ENCODE results near the gene SENP6. TPM values are rescaled to one million over a fixed set of nuclear protein-coding genes. Genes with fewer than 3 reads are reported as not detected.
A peak's percentile ranks its signal among the peaks of the same experiment; 100 is the strongest.

Gene SENP6
- total and polyA plus RNA-seq, 9 of the 15 experiments (the other 6 are each of a cell fraction or from before 2014, with no cell fraction given), result 11.1 to 79.4 (median 46.8) TPM

GRCh38 chr6:75601304-75602245 is at the start of gene SENP6 (continued):
- TF ChIP-seq REST (IDR thresholded peaks at IDR 0.05; ENCODE audit: borderline replicate concordance) (no peak), REST (CRISPR knock-in tag; IDR thresholded peaks at IDR 0.05; ENCODE audit: low read depth) (no peak), E2F5 (CRISPR knock-in tag; IDR thresholded peaks at IDR 0.05) (no peak), ZBTB33 (CRISPR knock-in tag; IDR thresholded peaks at IDR 0.05) (peak; percentile 47; the same call in 1 of the 2 replicates), HDAC3 (IDR thresholded peaks at IDR 0.05; ENCODE audit: borderline replicate concordance, partially characterized antibody) (no peak), XRCC4 (IDR thresholded peaks at IDR 0.05; ENCODE audit: extremely low read depth, insufficient read depth, insufficient read length) (no peak), DLX4 (CRISPR knock-in tag; IDR thresholded peaks at IDR 0.05) (no peak), NFRKB (IDR thresholded peaks at IDR 0.05; ENCODE audit: low read depth) (no peak)
- TF ChIP-seq, protein P1, sequence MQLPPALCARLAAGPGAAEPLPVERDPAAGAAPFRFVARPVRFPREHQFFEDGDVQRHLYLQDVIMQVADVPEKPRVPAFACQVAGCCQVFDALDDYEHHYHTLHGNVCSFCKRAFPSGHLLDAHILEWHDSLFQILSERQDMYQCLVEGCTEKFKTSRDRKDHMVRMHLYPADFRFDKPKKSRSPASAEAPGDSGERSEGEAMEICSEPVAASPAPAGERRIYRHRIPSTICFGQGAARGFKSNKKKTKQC (CRISPR knock-in tag; IDR thresholded peaks at IDR 0.05), result peak; percentile 86
- TF ChIP-seq, protein P2, sequence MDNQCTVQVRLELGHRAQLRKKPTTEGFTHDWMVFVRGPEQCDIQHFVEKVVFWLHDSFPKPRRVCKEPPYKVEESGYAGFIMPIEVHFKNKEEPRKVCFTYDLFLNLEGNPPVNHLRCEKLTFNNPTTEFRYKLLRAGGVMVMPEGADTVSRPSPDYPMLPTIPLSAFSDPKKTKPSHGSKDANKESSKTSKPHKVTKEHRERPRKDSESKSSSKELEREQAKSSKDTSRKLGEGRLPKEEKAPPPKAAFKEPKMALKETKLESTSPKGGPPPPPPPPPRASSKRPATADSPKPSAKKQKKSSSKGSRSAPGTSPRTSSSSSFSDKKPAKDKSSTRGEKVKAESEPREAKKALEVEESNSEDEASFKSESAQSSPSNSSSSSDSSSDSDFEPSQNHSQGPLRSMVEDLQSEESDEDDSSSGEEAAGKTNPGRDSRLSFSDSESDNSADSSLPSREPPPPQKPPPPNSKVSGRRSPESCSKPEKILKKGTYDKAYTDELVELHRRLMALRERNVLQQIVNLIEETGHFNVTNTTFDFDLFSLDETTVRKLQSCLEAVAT (IDR thresholded peaks at IDR 0.05), result peak; percentile 11 to 22; a peak in 1 of 4 replicates

Data from K562 (cell line).